OCI-LY3 (cell line): ENCODE data around the gene MSI2.

Experiments
- EZH2phosphoT487 ChIP-seq: fragments of 200-600 bp; shearing (Covaris generic); IDR thresholded peaks from 2 replicates; pipeline ENCODE4 v1.6.1; 2018; ENCODE audit warnings: antibody characterized with exemption, mixed run types, low read depth
- TF ChIP-seq, protein P1 (sequence below): fragments of 200-600, 300-600 bp; sonication (generic); IDR thresholded peaks from 2 replicates; pipeline ENCODE4 v1.5.1; 2014; ENCODE audit warnings: antibody characterized with exemption, low read length, low read depth

- TF ChIP-seq, protein P1, sequence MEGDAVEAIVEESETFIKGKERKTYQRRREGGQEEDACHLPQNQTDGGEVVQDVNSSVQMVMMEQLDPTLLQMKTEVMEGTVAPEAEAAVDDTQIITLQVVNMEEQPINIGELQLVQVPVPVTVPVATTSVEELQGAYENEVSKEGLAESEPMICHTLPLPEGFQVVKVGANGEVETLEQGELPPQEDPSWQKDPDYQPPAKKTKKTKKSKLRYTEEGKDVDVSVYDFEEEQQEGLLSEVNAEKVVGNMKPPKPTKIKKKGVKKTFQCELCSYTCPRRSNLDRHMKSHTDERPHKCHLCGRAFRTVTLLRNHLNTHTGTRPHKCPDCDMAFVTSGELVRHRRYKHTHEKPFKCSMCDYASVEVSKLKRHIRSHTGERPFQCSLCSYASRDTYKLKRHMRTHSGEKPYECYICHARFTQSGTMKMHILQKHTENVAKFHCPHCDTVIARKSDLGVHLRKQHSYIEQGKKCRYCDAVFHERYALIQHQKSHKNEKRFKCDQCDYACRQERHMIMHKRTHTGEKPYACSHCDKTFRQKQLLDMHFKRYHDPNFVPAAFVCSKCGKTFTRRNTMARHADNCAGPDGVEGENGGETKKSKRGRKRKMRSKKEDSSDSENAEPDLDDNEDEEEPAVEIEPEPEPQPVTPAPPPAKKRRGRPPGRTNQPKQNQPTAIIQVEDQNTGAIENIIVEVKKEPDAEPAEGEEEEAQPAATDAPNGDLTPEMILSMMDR: no peak
- TF ChIP-seq EZH2phosphoT487: no peak
Measured at GRCh38 chr17:57354673-57355072, 98.3 kb downstream of the MSI2 start.
